Mammary epithelial cell (primary cell): ENCODE measurements around the gene ZNF500.

Experiments used
- CTCF ChIP-seq, 2 donors: IDR thresholded peaks in 1 of 2; conservative IDR thresholded peaks in 1 of 2; 2 replicates each; pipeline ENCODE4 v1.5.1; 2011 to 2012; ENCODE audit warnings: inconsistent platforms in 2 of 2, low read length in 2 of 2, mild to moderate bottlenecking in 2 of 2, control low read depth in 1 of 2, low read depth in 1 of 2; ENCODE audit not compliant: insufficient read depth in 1 of 2; ENCODE audit errors: extremely low read depth in 1 of 2
- EZH2 ChIP-seq: IDR thresholded peaks from 2 replicates; pipeline ENCODE4 v1.6.1; 2012; ENCODE audit warnings: low read length, inconsistent platforms, borderline replicate concordance

DNA sequence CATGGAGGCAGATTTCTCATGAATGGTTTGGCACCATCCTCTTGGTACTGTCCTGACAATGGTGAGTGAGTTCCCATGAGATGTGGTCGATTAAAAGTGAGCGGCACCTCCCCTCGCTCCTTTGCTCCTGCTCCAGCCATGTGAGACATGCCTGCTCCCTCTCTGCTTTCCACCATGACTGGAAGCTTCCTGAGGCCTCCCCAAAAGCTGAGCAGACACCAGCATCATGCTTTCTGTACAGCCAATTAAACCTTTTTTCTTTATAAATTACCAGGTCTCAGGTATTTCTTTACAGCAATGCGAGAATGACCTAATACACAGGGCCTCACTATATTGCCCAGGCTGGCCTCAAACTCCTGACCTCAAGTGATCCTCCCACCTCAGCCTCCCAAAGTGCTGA lies 12.1 kb downstream of the ZNF500 start:
- TF ChIP-seq EZH2 (no peak), CTCF (conservative IDR thresholded peaks at IDR 0.05 in 1 of 2, IDR thresholded peaks at IDR 0.05 in 1 of 2; ENCODE audit: extremely low read depth in 1 of 2, insufficient read depth in 1 of 2, low read depth in 1 of 2, low read length in 2 of 2) (no peak)
